H1 (cell line): ENCODE measurements around the gene MAGI1. TPM values are rescaled to one million over a fixed set of nuclear protein-coding genes. Genes with fewer than 3 reads are reported as not detected.

Experiments used
- CTCF ChIP-seq, 3 experiments: IDR thresholded peaks; 1 replicate in 2 of 3; 2 replicates in 1 of 3; pipeline versions ENCODE4 v1.5.1 to v1.6.1; 2011; ENCODE audit warnings: low read length in 3 of 3, mild to moderate bottlenecking in 3 of 3, inconsistent platforms in 2 of 3, low read depth in 1 of 3, moderate library complexity in 1 of 3; ENCODE audit not compliant: insufficient read depth in 1 of 3; ENCODE audit errors: control extremely low read depth in 1 of 3
- polyA plus RNA-seq, 7 experiments: library from polyadenylated mRNA; depleted of rRNA in 3 of 7; stranded (reverse) in 5 of 7; unstranded in 2 of 7; fragments of >200 nt in 5 of 7; fragments of 200-250 nt in 2 of 7; gene quantifications; 1 replicate in 5 of 7; 2 replicates in 1 of 7; 4 replicates in 1 of 7; pipeline versions ENCODE4 v1.2.1 to v1.2.3, GENCODE V29; 2011 to 2013; ENCODE audit warnings: missing spikeins in 2 of 7, mixed read lengths in 2 of 7
- total RNA-seq: library from RNA; stranded (reverse); fragmentation: NEBNext Ultra II Directional; extraction: Animal tissue kit (Norgen Biotek cat#: 25700); gene quantifications from 2 replicates; pipeline ENCODE4 v1.2.1, GENCODE V29; 2021

The MAGI1 gene
- total and polyA plus RNA-seq, 2 of the 8 experiments (the other 6 are each of a cell fraction or from before 2014, with no cell fraction given) = 19.8 to 78.0 TPM

- no peak for TF ChIP-seq CTCF (IDR thresholded peaks at IDR 0.05; ENCODE audit: control extremely low read depth in 1 of 3, insufficient read depth in 1 of 3, low read depth in 1 of 3, low read length in 3 of 3)
- TF ChIP-seq, all 59 proteins: peak for 0
Observed at GRCh38 chr3:65830948-65831732, 207.6 kb downstream of the MAGI1 start (continued).
